Skin epidermis (tissue), 12 donors: Measurements from ENCODE around the gene BCL2.
"Not testable (repeated sequence)": the region's sequence is repeated elsewhere in the genome, so short reads cannot be mapped to it uniquely, and the experiment has no call there.

Source experiments
- H3K27ac ChIP-seq, 21 experiments: fragments of 200-600 bp; sonication (generic) in 11 of 21; one replicate each; pipeline ENCODE4 v1.5.0; 2020; ENCODE audit warnings: mild to moderate bottlenecking in 3 of 21, inconsistent platforms in 2 of 21, moderate library complexity in 2 of 21
- H3K4me3 ChIP-seq, 7 experiments: fragments of 200-600 bp; sonication (generic) in 2 of 7; one replicate each; pipeline ENCODE4 v1.5.0; 2020; ENCODE audit warnings: inconsistent platforms in 2 of 7, mild to moderate bottlenecking in 2 of 7, moderate library complexity in 1 of 7

The BCL2 gene

GRCh38 chr18:63319383-63320122 lies at the start of gene BCL2:
BCL2 (minus strand) TSS chr18:63319769.
- Histone ChIP-seq H3K27ac (peak within 1 kb of the TSS; percentile 44 to 91 (median 79)), H3K4me3 (peak within 1 kb of the TSS; percentile 54 to 75 (median 63))

GRCh38 chr18:63368611-63369010 lies 49.0 kb upstream of the BCL2 start:
- Histone ChIP-seq H3K4me3 (no peak overlapping the region), H3K27ac (no peak overlapping the region)

GRCh38 chr18:63367053-63367953 lies 47.7 kb upstream of the BCL2 start, which contains the start of gene KDSR:
KDSR (minus strand) TSS chr18:63367206; CDS start chr18:63367118, 88 bp downstream.
- H3K27ac ChIP-seq, result peak within 1 kb of the TSS; percentile 85 to 99 (median 97)
- H3K4me3 ChIP-seq, result peak within 1 kb of the TSS; percentile 84 to 99 (median 93)

- Histone ChIP-seq H3K4me3 (peak overlapping the region; percentile 84 to 99 (median 93)), H3K27ac (peak overlapping the region; percentile 85 to 99 (median 97))
These were observed 46.9 kb upstream of the BCL2 start for GRCh38 chr18:63366213-63367052.

GRCh38 chr18:63365876-63366212 lies 46.3 kb upstream of the BCL2 start:
- Histone ChIP-seq H3K4me3 (peak overlapping the region; percentile 84 to 99 (median 93)), H3K27ac (peak overlapping the region in 20 of 21 experiments; percentile 86 to 99 (median 97))

- Histone ChIP-seq H3K27ac (peak overlapping the region in 1 of 21 experiments; percentile 92), H3K4me3 (no peak overlapping the region)
These were observed 44.4 kb upstream of the BCL2 start for GRCh38 chr18:63363951-63364350.

- H3K27ac ChIP-seq, H3K4me3 ChIP-seq: not testable (repeated sequence)
These were observed 43.9 kb upstream of the BCL2 start for GRCh38 chr18:63363420-63363819.

- H3K27ac ChIP-seq, result no peak overlapping the region
- H3K4me3 ChIP-seq, result no peak overlapping the region
These were observed 36.8 kb upstream of the BCL2 start for GRCh38 chr18:63356272-63356896.

GRCh38 chr18:63350230-63350629 lies 30.7 kb upstream of the BCL2 start:
- Histone ChIP-seq H3K4me3 (no peak overlapping the region), H3K27ac (no peak overlapping the region)

GRCh38 chr18:63348508-63349136 lies 29.1 kb upstream of the BCL2 start:
- Histone ChIP-seq H3K27ac (no peak overlapping the region), H3K4me3 (no peak overlapping the region)

GRCh38 chr18:63346480-63347183 lies 27.1 kb upstream of the BCL2 start:
- Histone ChIP-seq H3K4me3 (no peak overlapping the region), H3K27ac (peak overlapping the region in 20 of 21 experiments; percentile 37 to 87 (median 61))

- H3K4me3 ChIP-seq, result no peak overlapping the region
These were observed 26.5 kb upstream of the BCL2 start for GRCh38 chr18:63346031-63346430.

GRCh38 chr18:63344918-63345317 lies 25.3 kb upstream of the BCL2 start:
- H3K27ac ChIP-seq, result peak overlapping the region in 14 of 21 experiments; percentile 27 to 87 (median 64)
- no peak overlapping the region for H3K4me3 ChIP-seq

More at GRCh38 chr18:63346031-63346430, 26.5 kb upstream of the BCL2 start:
- peak overlapping the region in 20 of 21 experiments; percentile 37 to 87 (median 61) for H3K27ac ChIP-seq

- H3K4me3 ChIP-seq, result no peak overlapping the region
These were observed 24.7 kb upstream of the BCL2 start for GRCh38 chr18:63344263-63344662.

GRCh38 chr18:63342206-63342605 lies 22.6 kb upstream of the BCL2 start:
- no peak overlapping the region for H3K27ac ChIP-seq

More at GRCh38 chr18:63344263-63344662, 24.7 kb upstream of the BCL2 start:
- peak overlapping the region in 9 of 21 experiments; percentile 9 to 86 (median 66) for H3K27ac ChIP-seq

GRCh38 chr18:63339920-63340484 lies 20.4 kb upstream of the BCL2 start:
- peak overlapping the region in 5 of 21 experiments; percentile 6 to 47 (median 27) for H3K27ac ChIP-seq

More at GRCh38 chr18:63342206-63342605, 22.6 kb upstream of the BCL2 start:
- no peak overlapping the region for H3K4me3 ChIP-seq

GRCh38 chr18:63336366-63337099 lies 17.0 kb upstream of the BCL2 start:
- peak overlapping the region in 16 of 21 experiments; percentile 18 to 78 (median 48) for H3K27ac ChIP-seq
- no peak overlapping the region for H3K4me3 ChIP-seq

More at GRCh38 chr18:63339920-63340484, 20.4 kb upstream of the BCL2 start:
- H3K4me3 ChIP-seq, result no peak overlapping the region
